ENCODE results near the gene KCNQ5.

KCNQ5 gene

DNA sequence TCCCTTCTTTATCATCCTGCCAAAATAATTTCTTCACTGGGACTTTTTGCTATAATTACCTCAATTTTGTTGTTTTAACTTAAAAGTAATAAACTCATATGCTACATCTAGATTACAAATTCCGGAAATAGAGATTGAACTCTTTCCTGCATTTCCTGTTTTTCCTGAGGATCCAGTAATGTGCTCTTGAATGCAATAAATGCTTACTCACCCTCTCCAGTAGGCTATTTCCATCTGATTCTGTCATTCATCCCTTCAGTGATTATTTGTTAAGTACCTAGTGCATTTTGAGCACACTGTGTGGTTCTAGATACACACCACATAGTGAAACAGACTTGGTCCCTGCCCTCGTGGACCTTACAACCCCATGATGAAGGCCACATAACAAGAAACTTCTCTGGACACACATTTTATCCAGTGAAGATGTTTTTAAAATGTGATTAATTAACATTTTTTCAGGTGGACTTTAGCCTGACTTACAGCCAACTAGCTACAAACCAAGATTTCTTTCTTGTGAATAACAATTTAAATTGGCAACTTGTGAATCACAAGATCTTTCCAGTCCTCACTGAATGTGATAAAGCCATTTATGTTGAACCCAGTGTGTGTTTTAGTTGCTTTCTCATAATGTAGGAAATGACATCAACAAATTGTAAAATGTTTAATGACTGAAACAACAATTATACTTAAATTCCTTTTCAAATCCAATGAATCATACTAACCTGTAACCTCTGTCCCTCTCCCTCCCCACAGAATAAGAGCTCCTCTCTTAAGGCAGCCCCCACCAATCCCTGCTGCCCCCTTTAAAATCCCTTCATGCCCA is 331.2 kb downstream of the KCNQ5 start:
- Histone ChIP-seq H4K20me1 (ENCODE audit: low read depth, low read length) (no peaks in the 10 kb centered on the region; the same call in 1 of the 2 replicates), H2AFZ (ENCODE audit: low read depth, low read length, severe bottlenecking) (no peak overlapping the region), H3K27me3 (ENCODE audit: low read length) (no peaks in the 10 kb centered on the region), H3K9me3 (ENCODE audit: insufficient read depth, low read length) (no peaks in the 10 kb centered on the region), H3K79me2 (ENCODE audit: insufficient read depth, low read length) (peaks cover 5% of the 10 kb centered on the region; the same call in 1 of the 2 replicates), H3K9ac (ENCODE audit: low read length) (no peak overlapping the region), H3K9me2 (replicated peaks; ENCODE audit: insufficient read depth, low read length) (no peaks in the 10 kb centered on the region), H3K4me3 (ENCODE audit: insufficient read depth, low read length, poor library complexity, severe bottlenecking) (no peak overlapping the region), H3K27ac (ENCODE audit: low read depth, low read length) (no peak overlapping the region), H3K36me3 (ENCODE audit: low read length) (no peaks in the 10 kb centered on the region), H3K4me2 (ENCODE audit: low read depth, low read length, poor library complexity, severe bottlenecking) (no peak overlapping the region), H3F3A (ENCODE audit: insufficient read depth) (no peaks in the 10 kb centered on the region)
- no peak for TF ChIP-seq EZH2phosphoT487 (conservative IDR thresholded peaks at IDR 0.05; ENCODE audit: low read length)
- TF ChIP-seq, protein P1, sequence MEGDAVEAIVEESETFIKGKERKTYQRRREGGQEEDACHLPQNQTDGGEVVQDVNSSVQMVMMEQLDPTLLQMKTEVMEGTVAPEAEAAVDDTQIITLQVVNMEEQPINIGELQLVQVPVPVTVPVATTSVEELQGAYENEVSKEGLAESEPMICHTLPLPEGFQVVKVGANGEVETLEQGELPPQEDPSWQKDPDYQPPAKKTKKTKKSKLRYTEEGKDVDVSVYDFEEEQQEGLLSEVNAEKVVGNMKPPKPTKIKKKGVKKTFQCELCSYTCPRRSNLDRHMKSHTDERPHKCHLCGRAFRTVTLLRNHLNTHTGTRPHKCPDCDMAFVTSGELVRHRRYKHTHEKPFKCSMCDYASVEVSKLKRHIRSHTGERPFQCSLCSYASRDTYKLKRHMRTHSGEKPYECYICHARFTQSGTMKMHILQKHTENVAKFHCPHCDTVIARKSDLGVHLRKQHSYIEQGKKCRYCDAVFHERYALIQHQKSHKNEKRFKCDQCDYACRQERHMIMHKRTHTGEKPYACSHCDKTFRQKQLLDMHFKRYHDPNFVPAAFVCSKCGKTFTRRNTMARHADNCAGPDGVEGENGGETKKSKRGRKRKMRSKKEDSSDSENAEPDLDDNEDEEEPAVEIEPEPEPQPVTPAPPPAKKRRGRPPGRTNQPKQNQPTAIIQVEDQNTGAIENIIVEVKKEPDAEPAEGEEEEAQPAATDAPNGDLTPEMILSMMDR (IDR thresholded peaks at IDR 0.05; ENCODE audit: insufficient read depth, low read length, poor library complexity, severe bottlenecking), result no peak

DNA sequence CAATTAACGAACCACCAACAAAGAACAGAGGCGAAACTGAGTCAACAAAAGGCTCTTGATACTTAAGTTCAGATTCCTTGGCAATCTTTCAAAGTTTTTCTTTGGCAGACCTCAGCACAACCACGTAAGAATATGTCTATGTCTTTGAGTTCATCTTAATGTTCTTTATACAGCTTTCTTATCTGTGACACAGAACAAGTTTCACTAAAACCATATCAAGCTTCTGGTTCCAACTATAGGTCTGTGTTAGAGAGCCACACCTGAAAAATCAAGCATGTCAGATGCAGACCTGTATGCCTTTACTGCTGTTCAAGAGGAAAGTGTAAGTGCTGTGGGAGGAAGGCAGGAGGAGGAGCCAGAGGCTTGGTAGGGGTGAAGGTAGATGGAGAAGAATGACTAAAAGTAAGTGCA is 332.1 kb downstream of the KCNQ5 start:
- Histone ChIP-seq H3K36me3 (ENCODE audit: low read length) (no peaks in the 10 kb centered on the region), H3K9me3 (ENCODE audit: insufficient read depth, low read length) (no peaks in the 10 kb centered on the region), H3K9me2 (replicated peaks; ENCODE audit: insufficient read depth, low read length) (no peaks in the 10 kb centered on the region), H3K79me2 (ENCODE audit: insufficient read depth, low read length) (peaks cover 2% of the 10 kb centered on the region; the same call in 1 of the 2 replicates), H3K4me2 (ENCODE audit: low read depth, low read length, poor library complexity, severe bottlenecking) (no peak overlapping the region), H3K27me3 (ENCODE audit: low read length) (no peaks in the 10 kb centered on the region), H2AFZ (ENCODE audit: low read depth, low read length, severe bottlenecking) (no peak overlapping the region), H3K9ac (ENCODE audit: low read length) (no peak overlapping the region), H3F3A (ENCODE audit: insufficient read depth) (no peaks in the 10 kb centered on the region), H3K4me3 (ENCODE audit: insufficient read depth, low read length, poor library complexity, severe bottlenecking) (no peak overlapping the region), H3K27ac (ENCODE audit: low read depth, low read length) (no peak overlapping the region), H4K20me1 (ENCODE audit: low read depth, low read length) (no peaks in the 10 kb centered on the region)
- TF ChIP-seq EZH2phosphoT487 (conservative IDR thresholded peaks at IDR 0.05; ENCODE audit: low read length), result no peak
- TF ChIP-seq, protein P1 (IDR thresholded peaks at IDR 0.05; ENCODE audit: insufficient read depth, low read length, poor library complexity, severe bottlenecking), result no peak

DNA sequence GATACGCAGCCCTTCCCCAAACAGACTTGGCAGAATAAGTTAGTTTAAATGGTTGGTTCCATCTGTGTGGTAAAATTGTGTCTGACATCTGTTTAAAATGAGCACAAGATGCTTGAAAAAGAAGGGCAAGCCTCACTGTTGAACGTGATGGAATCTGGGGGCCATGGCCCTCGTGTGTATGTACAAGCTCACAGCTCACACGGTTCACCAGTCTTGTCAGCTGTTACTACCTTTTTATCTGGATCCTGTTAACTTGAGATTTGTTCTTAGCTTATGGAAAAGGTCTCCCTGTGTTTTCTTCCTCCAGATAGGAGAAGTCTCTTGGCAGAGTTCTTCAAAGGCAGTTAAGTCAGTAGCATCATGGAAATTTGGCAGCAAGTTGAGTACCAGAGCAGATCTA is 332.9 kb downstream of the KCNQ5 start:
- Histone ChIP-seq H3F3A (ENCODE audit: insufficient read depth) (no peaks in the 10 kb centered on the region), H3K36me3 (ENCODE audit: low read length) (no peaks in the 10 kb centered on the region), H3K9me3 (ENCODE audit: insufficient read depth, low read length) (no peaks in the 10 kb centered on the region), H3K27me3 (ENCODE audit: low read length) (no peaks in the 10 kb centered on the region), H3K27ac (ENCODE audit: low read depth, low read length) (no peak overlapping the region), H2AFZ (ENCODE audit: low read depth, low read length, severe bottlenecking) (no peak overlapping the region), H3K79me2 (ENCODE audit: insufficient read depth, low read length) (no peaks in the 10 kb centered on the region), H3K4me3 (ENCODE audit: insufficient read depth, low read length, poor library complexity, severe bottlenecking) (no peak overlapping the region), H3K4me2 (ENCODE audit: low read depth, low read length, poor library complexity, severe bottlenecking) (no peak overlapping the region), H3K9me2 (replicated peaks; ENCODE audit: insufficient read depth, low read length) (no peaks in the 10 kb centered on the region), H4K20me1 (ENCODE audit: low read depth, low read length) (no peaks in the 10 kb centered on the region), H3K9ac (ENCODE audit: low read length) (no peak overlapping the region)
- no peak for TF ChIP-seq EZH2phosphoT487 (conservative IDR thresholded peaks at IDR 0.05; ENCODE audit: low read length)
- TF ChIP-seq, protein P1 (IDR thresholded peaks at IDR 0.05; ENCODE audit: insufficient read depth, low read length, poor library complexity, severe bottlenecking), result no peak

Data from SU-DHL-6 (cell line).